ENCODE results near the gene CPN1.

Gene CPN1

GRCh38 chr10:100008708-100009282 is 72.9 kb downstream of the CPN1 start:
- Histone ChIP-seq H4K20me1 (ENCODE audit: insufficient read depth, low read length) (no peaks in the 10 kb centered on the region), H3K9ac (ENCODE audit: low read length) (peak overlapping the region; percentile 66), H3K36me3 (replicated peaks; ENCODE audit: low read depth, low read length) (no peaks in the 10 kb centered on the region), H3K27me3 (ENCODE audit: low read depth, low read length) (peaks cover 23% of the 10 kb centered on the region), H3K27ac (ENCODE audit: low read length) (no peak overlapping the region), H3K4me3 (ENCODE audit: low read length) (peak overlapping the region; percentile 99), H3K4me1 (ENCODE audit: low read length) (peaks cover 16% of the 10 kb centered on the region), H3K79me2 (ENCODE audit: low read length) (no peaks in the 10 kb centered on the region), H2AFZ (ENCODE audit: low read depth, low read length) (peak overlapping the region; percentile 93), H3K9me3 (ENCODE audit: insufficient read depth, low read length) (no peaks in the 10 kb centered on the region), H3K4me2 (ENCODE audit: low read length) (peak overlapping the region; percentile 92)
- no peak for TF ChIP-seq EZH2phosphoT487 (IDR thresholded peaks at IDR 0.05; ENCODE audit: low read depth)
- no peak for TF ChIP-seq CTCF (IDR thresholded peaks at IDR 0.05; ENCODE audit: low read depth, low read length)

- no peak overlapping the region for H3K9ac ChIP-seq (ENCODE audit: low read length)
- TF ChIP-seq EZH2phosphoT487 (IDR thresholded peaks at IDR 0.05; ENCODE audit: low read depth) = no peak
- no peak for TF ChIP-seq CTCF (IDR thresholded peaks at IDR 0.05; ENCODE audit: low read depth, low read length)
- H3K27me3 ChIP-seq (ENCODE audit: low read depth, low read length) = peaks cover 23% of the 10 kb centered on the region
- no peak overlapping the region for H3K27ac ChIP-seq (ENCODE audit: low read length)
- H4K20me1 ChIP-seq (ENCODE audit: insufficient read depth, low read length) = no peaks in the 10 kb centered on the region
- H3K4me3 ChIP-seq (ENCODE audit: low read length) = peak overlapping the region; percentile 99
- H3K4me2 ChIP-seq (ENCODE audit: low read length) = peak overlapping the region; percentile 92
- no peaks in the 10 kb centered on the region for H3K79me2 ChIP-seq (ENCODE audit: low read length)
- peaks cover 15% of the 10 kb centered on the region for H3K4me1 ChIP-seq (ENCODE audit: low read length)
- no peaks in the 10 kb centered on the region for H3K9me3 ChIP-seq (ENCODE audit: insufficient read depth, low read length)
- H3K36me3 ChIP-seq (replicated peaks; ENCODE audit: low read depth, low read length) = no peaks in the 10 kb centered on the region
- H2AFZ ChIP-seq (ENCODE audit: low read depth, low read length) = no peak overlapping the region; the same call in 1 of the 2 replicates
These were observed 73.5 kb downstream of the CPN1 start for GRCh38 chr10:100008142-100008522.

GRCh38 chr10:100007231-100008141 is 74.2 kb downstream of the CPN1 start:
- H3K4me3 ChIP-seq (ENCODE audit: low read length) = no peak overlapping the region
- H3K79me2 ChIP-seq (ENCODE audit: low read length) = no peaks in the 10 kb centered on the region
- no peaks in the 10 kb centered on the region for H4K20me1 ChIP-seq (ENCODE audit: insufficient read depth, low read length)
- no peak overlapping the region for H3K9ac ChIP-seq (ENCODE audit: low read length)
- H3K27ac ChIP-seq (ENCODE audit: low read length) = no peak overlapping the region
- H3K9me3 ChIP-seq (ENCODE audit: insufficient read depth, low read length) = no peaks in the 10 kb centered on the region
- H3K36me3 ChIP-seq (replicated peaks; ENCODE audit: low read depth, low read length) = no peaks in the 10 kb centered on the region
- TF ChIP-seq EZH2phosphoT487 (IDR thresholded peaks at IDR 0.05; ENCODE audit: low read depth) = no peak
- TF ChIP-seq CTCF (IDR thresholded peaks at IDR 0.05; ENCODE audit: low read depth, low read length) = no peak
- peak overlapping the region; percentile 92 for H3K4me2 ChIP-seq (ENCODE audit: low read length)
- peaks cover 23% of the 10 kb centered on the region for H3K27me3 ChIP-seq (ENCODE audit: low read depth, low read length)
- H3K4me1 ChIP-seq (ENCODE audit: low read length) = peaks cover 15% of the 10 kb centered on the region
- no peak overlapping the region for H2AFZ ChIP-seq (ENCODE audit: low read depth, low read length)

- TF ChIP-seq CTCF (IDR thresholded peaks at IDR 0.05; ENCODE audit: low read depth, low read length) (no peak), EZH2phosphoT487 (IDR thresholded peaks at IDR 0.05; ENCODE audit: low read depth) (no peak)
- Histone ChIP-seq H3K36me3 (replicated peaks; ENCODE audit: low read depth, low read length) (no peaks in the 10 kb centered on the region), H3K9me3 (ENCODE audit: insufficient read depth, low read length) (no peaks in the 10 kb centered on the region), H3K9ac (ENCODE audit: low read length) (no peak overlapping the region), H3K27ac (ENCODE audit: low read length) (no peak overlapping the region), H3K4me2 (ENCODE audit: low read length) (no peak overlapping the region), H2AFZ (ENCODE audit: low read depth, low read length) (no peak overlapping the region), H3K4me1 (ENCODE audit: low read length) (peaks cover 15% of the 10 kb centered on the region), H3K27me3 (ENCODE audit: low read depth, low read length) (peaks cover 23% of the 10 kb centered on the region), H3K4me3 (ENCODE audit: low read length) (no peak overlapping the region), H3K79me2 (ENCODE audit: low read length) (no peaks in the 10 kb centered on the region), H4K20me1 (ENCODE audit: insufficient read depth, low read length) (no peaks in the 10 kb centered on the region)
These were observed 75.3 kb downstream of the CPN1 start for GRCh38 chr10:100006243-100006886.
